Activated CD8-positive, alpha-beta T cell treated with anti-CD3 and anti-CD28 coated beads for 36 hours (primary cell): ENCODE results near the gene C9orf43. TPM values are rescaled to one million over a fixed set of nuclear protein-coding genes. Genes with fewer than 3 reads are reported as not detected.
"Not testable (repeated sequence)": the region's sequence is repeated elsewhere in the genome, so short reads cannot be mapped to it uniquely, and the experiment has no call there.

ENCODE experiments used
- ATAC-seq: fragments of 200-7000 bp; cut with Tn5 transposase; one replicate; pipeline ENCODE4 v1.10.0; 2021; ENCODE audit warnings: mild to moderate bottlenecking, moderate library complexity
- CTCF ChIA-PET: fragments of 350-600 bp; sonication (Branson Sonifier 250); formaldehyde crosslinking; loops from one replicate; lab custom pipeline; 2021; ENCODE audit warnings: antibody characterized with exemption; lab: Charles Lee
- POLR2A ChIA-PET: fragments of 350-600 bp; sonication (Branson Sonifier 250); formaldehyde crosslinking; loops from one replicate; lab custom pipeline; 2021; ENCODE audit warnings: antibody characterized with exemption; lab: Charles Lee
- DNase-seq: peaks from one replicate; pipeline ENCODE4 v3.0.0-alpha.2; 2020
- H3K27ac Mint-ChIP-seq: one replicate; pipeline ENCODE4 v1.8.0; 2021; ENCODE audit warnings: mild to moderate bottlenecking, mixed read lengths
- H3K27me3 Mint-ChIP-seq: one replicate; pipeline ENCODE4 v1.8.0; 2021; ENCODE audit warnings: mixed read lengths
- H3K36me3 Mint-ChIP-seq: one replicate; pipeline ENCODE4 v1.8.0; 2021; ENCODE audit warnings: low read depth, mixed read lengths
- H3K4me1 Mint-ChIP-seq: one replicate; pipeline ENCODE4 v1.8.0; 2021; ENCODE audit warnings: low read depth, mixed read lengths
- H3K4me3 Mint-ChIP-seq: one replicate; pipeline ENCODE4 v1.8.0; 2021; ENCODE audit warnings: mild to moderate bottlenecking, moderate library complexity, mixed read lengths
- H3K9me3 Mint-ChIP-seq: one replicate; pipeline ENCODE4 v1.8.0; 2021; ENCODE audit warnings: mixed read lengths
- intact Hi-C: fragments of 100-400 bp; cut with micrococcal nuclease; formaldehyde crosslinking; loops from one replicate; pipeline ENCODE4 v1.10.0; 2022
- total RNA-seq, 2 experiments: library from RNA; stranded (reverse); gene quantifications; one replicate each; pipeline ENCODE4 v1.2.3, GENCODE V29; 2021
- TF ChIP-seq, protein P1 (sequence below): fragments of 200-600 bp; IDR thresholded peaks from one replicate; pipeline ENCODE4 v1.8.0; 2022; ENCODE audit warnings: antibody characterized with exemption, mild to moderate bottlenecking

C9orf43 gene
- total RNA-seq, 2 experiments from 2014 or later: 0.74 to 0.83 TPM

DNA sequence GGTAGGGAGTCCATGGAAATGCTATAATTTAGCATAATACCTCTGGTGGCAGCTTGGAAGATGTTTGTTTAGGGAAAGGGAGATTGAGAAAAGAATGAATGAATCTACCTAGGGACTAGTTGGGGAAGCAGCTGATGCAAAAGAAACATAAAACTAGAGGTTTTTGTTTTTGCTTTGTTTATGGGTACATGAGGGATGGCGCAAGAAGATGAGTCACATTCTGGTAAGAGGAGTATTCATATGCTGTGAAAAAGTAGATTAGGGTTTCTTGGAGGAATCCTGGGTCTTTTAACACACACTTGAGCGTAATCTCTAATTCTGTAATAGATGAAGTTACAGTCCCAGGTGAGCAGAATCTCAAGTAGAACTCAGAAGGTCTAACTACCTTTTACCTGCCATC, 17.1 kb downstream of the C9orf43 start:
- ChIA-PET POLR2A (no interaction called here), CTCF (interaction anchor here (1.1 kb wide), 1 partner anchor 164 kb away, joined by 3 read pairs; no protein-coding TSS in a partner anchor)
- Mint-ChIP-seq H3K4me1 (no peaks in the 10 kb centered on the region), H3K27me3 (peaks cover 2% of the 10 kb centered on the region), H3K27ac (no peak overlapping the region), H3K36me3 (no peaks in the 10 kb centered on the region), H3K4me3 (no peak overlapping the region), H3K9me3 (no peaks in the 10 kb centered on the region)
- TF ChIP-seq, protein P1, sequence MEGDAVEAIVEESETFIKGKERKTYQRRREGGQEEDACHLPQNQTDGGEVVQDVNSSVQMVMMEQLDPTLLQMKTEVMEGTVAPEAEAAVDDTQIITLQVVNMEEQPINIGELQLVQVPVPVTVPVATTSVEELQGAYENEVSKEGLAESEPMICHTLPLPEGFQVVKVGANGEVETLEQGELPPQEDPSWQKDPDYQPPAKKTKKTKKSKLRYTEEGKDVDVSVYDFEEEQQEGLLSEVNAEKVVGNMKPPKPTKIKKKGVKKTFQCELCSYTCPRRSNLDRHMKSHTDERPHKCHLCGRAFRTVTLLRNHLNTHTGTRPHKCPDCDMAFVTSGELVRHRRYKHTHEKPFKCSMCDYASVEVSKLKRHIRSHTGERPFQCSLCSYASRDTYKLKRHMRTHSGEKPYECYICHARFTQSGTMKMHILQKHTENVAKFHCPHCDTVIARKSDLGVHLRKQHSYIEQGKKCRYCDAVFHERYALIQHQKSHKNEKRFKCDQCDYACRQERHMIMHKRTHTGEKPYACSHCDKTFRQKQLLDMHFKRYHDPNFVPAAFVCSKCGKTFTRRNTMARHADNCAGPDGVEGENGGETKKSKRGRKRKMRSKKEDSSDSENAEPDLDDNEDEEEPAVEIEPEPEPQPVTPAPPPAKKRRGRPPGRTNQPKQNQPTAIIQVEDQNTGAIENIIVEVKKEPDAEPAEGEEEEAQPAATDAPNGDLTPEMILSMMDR: no peak
- ATAC-seq (no peak), DNase-seq (no peak)
- intact Hi-C loops: no loop called here

DNA sequence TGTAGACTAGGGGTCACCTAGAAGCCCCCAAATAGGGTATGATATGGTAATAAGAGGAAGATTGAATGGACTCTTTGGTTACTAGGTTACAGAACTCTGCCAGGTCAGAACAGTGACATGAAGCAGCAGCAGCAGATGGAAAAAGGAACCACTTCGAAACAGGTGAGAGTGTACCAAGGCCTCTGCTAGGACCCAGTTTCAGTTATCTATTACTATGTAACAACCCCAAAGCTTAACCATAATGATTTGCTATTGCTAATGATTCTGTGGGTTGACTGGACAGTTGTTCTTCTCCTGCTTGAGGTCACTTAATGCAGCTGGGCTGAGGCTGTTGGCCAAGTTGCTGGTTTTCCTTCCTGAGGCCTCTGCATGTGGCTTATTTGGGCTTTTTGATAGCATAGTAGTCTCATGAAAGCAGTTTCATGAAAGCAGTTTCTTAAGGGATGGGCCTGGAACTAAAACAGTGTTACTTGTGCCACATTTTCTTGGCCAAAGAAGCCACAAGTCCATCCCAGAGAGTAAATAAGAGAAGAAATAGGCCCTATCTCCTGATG, 17.6 kb downstream of the C9orf43 start:
- Mint-ChIP-seq H3K9me3 (no peaks in the 10 kb centered on the region), H3K27ac (no peak overlapping the region), H3K4me1 (no peaks in the 10 kb centered on the region), H3K36me3 (no peaks in the 10 kb centered on the region), H3K27me3 (peaks cover 2% of the 10 kb centered on the region), H3K4me3 (no peak overlapping the region)
- TF ChIP-seq, protein P1: no peak
- POLR2A ChIA-PET: no interaction called here
- intact Hi-C loops: no loop called here
- DNase-seq (no peak), ATAC-seq (no peak)
- CTCF ChIA-PET: no interaction called here

DNA sequence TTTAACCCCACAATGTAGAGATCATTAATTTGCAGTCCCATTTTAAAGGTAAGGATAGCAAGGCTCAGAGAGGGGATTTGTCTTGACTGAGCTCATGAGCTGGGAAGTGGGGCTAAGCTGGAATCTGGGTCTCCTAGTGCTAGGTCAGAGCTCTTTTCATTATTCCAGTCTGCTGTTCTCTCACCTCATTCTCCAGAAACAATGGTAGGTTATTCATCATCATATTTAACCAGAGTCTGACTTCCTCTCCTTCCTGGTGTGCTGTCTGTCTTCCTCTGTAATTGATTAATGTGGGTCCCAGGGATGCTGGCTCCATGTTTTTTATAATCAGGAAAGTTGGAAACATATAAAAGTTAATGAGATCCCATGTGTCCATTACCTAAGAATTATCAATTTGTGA, 20.6 kb downstream of the C9orf43 start:
- Mint-ChIP-seq H3K36me3 (no peaks in the 10 kb centered on the region), H3K4me3 (no peak overlapping the region), H3K9me3 (no peaks in the 10 kb centered on the region), H3K4me1 (no peaks in the 10 kb centered on the region), H3K27ac (no peak overlapping the region), H3K27me3 (no peaks in the 10 kb centered on the region)
- ChIA-PET POLR2A (no interaction called here), CTCF (interaction anchor here (1.1 to 1.6 kb wide), 3 partner anchors 20 to 227 kb away, joined by 3 to 5 read pairs (median 4); partner anchors contain the start of genes C9orf43 and POLE3)
- DNase-seq: no peak
- ATAC-seq: no peak
- intact Hi-C loops: no loop called here
- TF ChIP-seq, protein P1: no peak

DNA sequence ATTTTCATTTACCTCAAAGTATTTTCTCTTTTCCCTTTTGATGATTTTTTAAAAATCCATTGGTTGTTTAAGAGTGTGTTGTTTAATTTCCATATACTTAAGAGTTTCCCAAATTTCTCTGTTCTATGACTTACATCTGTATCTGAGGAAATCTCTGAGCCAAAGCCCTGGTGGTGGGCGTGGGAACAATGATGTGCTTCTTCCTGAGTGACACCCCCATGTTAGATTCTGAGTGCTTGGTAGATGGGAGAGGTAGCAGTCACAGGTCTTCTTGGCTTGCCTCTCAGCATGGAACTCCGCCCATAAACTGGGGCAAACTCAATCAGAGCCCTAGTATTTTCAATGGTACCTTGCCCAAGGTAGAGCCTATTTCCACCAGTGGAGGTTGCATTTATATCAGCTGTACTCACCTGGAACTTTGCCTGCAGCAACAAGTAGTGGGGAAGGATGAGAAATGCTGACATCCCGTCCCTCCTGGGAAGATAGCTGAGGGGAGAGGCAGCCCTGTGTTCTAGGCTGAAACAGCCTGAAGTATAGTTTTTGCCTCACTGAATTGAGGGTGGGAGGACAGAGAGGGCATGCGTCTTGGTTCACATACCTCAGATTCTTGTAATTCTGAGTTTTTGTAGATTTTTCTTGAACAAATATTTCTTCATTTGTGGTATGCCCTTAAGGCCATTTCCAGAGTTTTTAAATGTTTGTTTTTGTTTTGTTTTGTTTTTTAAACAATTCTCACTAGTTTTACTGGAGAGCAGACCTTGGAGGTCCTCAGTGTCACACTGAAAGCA, 26.4 kb downstream of the C9orf43 start:
- Mint-ChIP-seq H3K4me3 (no peak overlapping the region), H3K27me3 (no peaks in the 10 kb centered on the region), H3K9me3 (no peaks in the 10 kb centered on the region), H3K27ac (no peak overlapping the region), H3K4me1 (no peaks in the 10 kb centered on the region), H3K36me3 (no peaks in the 10 kb centered on the region)
- TF ChIP-seq, protein P1: no peak
- POLR2A ChIA-PET: no interaction called here
- no peak for ATAC-seq
- no peak for DNase-seq
- intact Hi-C loops: no loop called here
- CTCF ChIA-PET: interaction anchor here (0.6 kb wide), 1 partner anchor 563 kb away, joined by 3 read pairs; no protein-coding TSS in a partner anchor

DNA sequence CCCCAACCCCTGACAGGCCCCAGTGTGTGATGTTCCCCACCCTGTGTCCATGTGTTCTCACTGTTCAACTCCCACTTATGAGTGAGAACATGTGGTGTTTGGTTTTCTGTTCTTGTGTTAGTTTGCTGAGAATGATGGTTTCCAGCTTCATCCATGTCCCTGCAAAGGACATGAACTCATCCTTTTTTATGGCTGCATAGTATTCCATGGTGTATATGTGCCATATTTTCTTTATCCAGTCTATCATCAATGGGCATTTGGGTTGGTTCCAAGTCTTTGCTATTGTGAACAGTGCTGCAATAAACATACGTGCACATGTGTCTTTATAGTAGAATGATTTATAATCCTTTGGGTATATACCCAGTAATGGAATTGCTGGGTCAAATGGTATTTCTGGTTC, 27.2 kb downstream of the C9orf43 start:
- DNase-seq, CTCF ChIA-PET, H3K36me3 Mint-ChIP-seq, POLR2A ChIA-PET, H3K4me3 Mint-ChIP-seq, H3K9me3 Mint-ChIP-seq, H3K27ac Mint-ChIP-seq, H3K4me1 Mint-ChIP-seq, H3K27me3 Mint-ChIP-seq, intact Hi-C loops, ATAC-seq: not testable (repeated sequence)
